Subcutaneous adipose tissue (tissue), 4 donors: ENCODE results near the gene CNN2. TPM values are rescaled to one million over a fixed set of nuclear protein-coding genes. Genes with fewer than 3 reads are reported as not detected.

Experiments used
- CTCF ChIP-seq: fragments of 450-650 bp; IDR thresholded peaks from one replicate; pipeline ENCODE4 v1.5.1; 2016; ENCODE audit warnings: low read depth, mild to moderate bottlenecking, control low read depth, antibody characterized with exemption, moderate library complexity
- total RNA-seq, 4 donors: library from RNA; depleted of rRNA; stranded (reverse); fragments of >200 nt; gene quantifications; one replicate each; pipeline ENCODE4 v1.1.0, GENCODE V29; 2016

The CNN2 gene
- 10 to 100 TPM; 32.1 to 86.8 (median 52.2) TPM for total RNA-seq

- TF ChIP-seq CTCF, result no peak
These were observed at the start of gene CNN2 for GRCh38 chr19:1025960-1026782. TSS of gene CNN2 (plus strand) at chr19:1026608. CDS start at chr19:1026662, 54 bp downstream.

- TF ChIP-seq CTCF, result no peak
These were observed 49.3 kb upstream of the CNN2 start for GRCh38 chr19:977058-977464.

GRCh38 chr19:979318-979741 lies 47.1 kb upstream of the CNN2 start:
- no peak for TF ChIP-seq CTCF

GRCh38 chr19:980133-980998 lies 46.0 kb upstream of the CNN2 start:
- no peak for TF ChIP-seq CTCF

- TF ChIP-seq CTCF, result no peak
These were observed 43.7 kb upstream of the CNN2 start for GRCh38 chr19:982567-983170.

- TF ChIP-seq CTCF, result no peak
These were observed 42.0 kb upstream of the CNN2 start, which contains the start of gene WDR18 for GRCh38 chr19:984165-984967. TSS of gene WDR18 (plus strand) at chr19:984345. CDS start at chr19:984354, 9 bp downstream.
